ENCODE results near the gene HS6ST3. TPM values are rescaled to one million over a fixed set of nuclear protein-coding genes. Genes with fewer than 3 reads are reported as not detected.

Gene HS6ST3
- total and polyA plus RNA-seq, 2 experiments from 2014 or later: 2.2 to 2.7 TPM

GRCh38 chr13:96667294-96668018 is 577.5 kb downstream of the HS6ST3 start:
- H3K4me3 ChIP-seq: no peak overlapping the region
- TF ChIP-seq CTCF (IDR thresholded peaks at IDR 0.05; ENCODE audit: poor library complexity) (no peak), EZH2 (IDR thresholded peaks at IDR 0.05; ENCODE audit: borderline replicate concordance) (no peak), EZH2phosphoT487 (IDR thresholded peaks at IDR 0.05; ENCODE audit: low read depth, severe bottlenecking, unreplicated experiment) (no peak)
- no peak overlapping the region for H2AFZ ChIP-seq
- no peaks in the 10 kb centered on the region for H3K79me2 ChIP-seq
- H3K27ac ChIP-seq: no peak overlapping the region
- no peak overlapping the region for H3K4me2 ChIP-seq
- WGBS (ENCODE audit: low lambda C conversion rate, missing lambda C conversion rate): 80% methylated on average over 5 of the region's 5 CpGs
- no peaks in the 10 kb centered on the region for H3K9me2 ChIP-seq (replicated peaks; ENCODE audit: insufficient read depth)
- no peaks in the 10 kb centered on the region for H3K36me3 ChIP-seq (replicated peaks; ENCODE audit: insufficient read depth, low read depth)
- no peak for DNase-seq (ENCODE audit: low spot score)
- H3K4me1 ChIP-seq (ENCODE audit: insufficient read depth): no peaks in the 10 kb centered on the region
- H4K20me1 ChIP-seq (ENCODE audit: insufficient read depth, poor library complexity, severe bottlenecking): no peaks in the 10 kb centered on the region
- H3K9me3 ChIP-seq (ENCODE audit: low read depth): no peaks in the 10 kb centered on the region
- H3K27me3 ChIP-seq: no peaks in the 10 kb centered on the region

- Histone ChIP-seq H3K4me1 (ENCODE audit: insufficient read depth) (no peaks in the 10 kb centered on the region), H3K27ac (no peak overlapping the region), H3K27me3 (no peaks in the 10 kb centered on the region), H3K36me3 (replicated peaks; ENCODE audit: insufficient read depth, low read depth) (no peaks in the 10 kb centered on the region), H3K9me3 (ENCODE audit: low read depth) (no peaks in the 10 kb centered on the region), H4K20me1 (ENCODE audit: insufficient read depth, poor library complexity, severe bottlenecking) (no peaks in the 10 kb centered on the region), H2AFZ (no peak overlapping the region), H3K4me3 (no peak overlapping the region), H3K4me2 (no peak overlapping the region), H3K79me2 (no peaks in the 10 kb centered on the region), H3K9me2 (replicated peaks; ENCODE audit: insufficient read depth) (no peaks in the 10 kb centered on the region)
- TF ChIP-seq CTCF (IDR thresholded peaks at IDR 0.05; ENCODE audit: poor library complexity): no peak
- no peak for TF ChIP-seq EZH2phosphoT487 (IDR thresholded peaks at IDR 0.05; ENCODE audit: low read depth, severe bottlenecking, unreplicated experiment)
- TF ChIP-seq EZH2 (IDR thresholded peaks at IDR 0.05; ENCODE audit: borderline replicate concordance): no peak
- no peak for DNase-seq (ENCODE audit: low spot score)
These were observed 581.2 kb downstream of the HS6ST3 start for GRCh38 chr13:96671073-96671472.

GRCh38 chr13:96672016-96672415 is 582.1 kb downstream of the HS6ST3 start:
- Histone ChIP-seq H3K9me2 (replicated peaks; ENCODE audit: insufficient read depth) (no peaks in the 10 kb centered on the region), H4K20me1 (ENCODE audit: insufficient read depth, poor library complexity, severe bottlenecking) (no peaks in the 10 kb centered on the region), H3K27me3 (no peaks in the 10 kb centered on the region), H3K4me3 (no peak overlapping the region), H3K27ac (no peak overlapping the region), H3K79me2 (no peaks in the 10 kb centered on the region), H3K9me3 (ENCODE audit: low read depth) (no peaks in the 10 kb centered on the region), H2AFZ (no peak overlapping the region), H3K4me1 (ENCODE audit: insufficient read depth) (no peaks in the 10 kb centered on the region), H3K4me2 (no peak overlapping the region), H3K36me3 (replicated peaks; ENCODE audit: insufficient read depth, low read depth) (no peaks in the 10 kb centered on the region)
- no peak for TF ChIP-seq CTCF (IDR thresholded peaks at IDR 0.05; ENCODE audit: poor library complexity)
- no peak for TF ChIP-seq EZH2 (IDR thresholded peaks at IDR 0.05; ENCODE audit: borderline replicate concordance)
- TF ChIP-seq EZH2phosphoT487 (IDR thresholded peaks at IDR 0.05; ENCODE audit: low read depth, severe bottlenecking, unreplicated experiment): no peak
- no peak for DNase-seq (ENCODE audit: low spot score)

All from hepatocyte (in vitro differentiated cells).